Upper lobe of right lung (tissue), 1 donor: ENCODE data around the gene PHOX2A. TPM values are rescaled to one million over a fixed set of nuclear protein-coding genes. Genes with fewer than 3 reads are reported as not detected.

Experiments used
- ATAC-seq: fragments of 200-7000 bp; cut with Tn5 transposase; one replicate; pipeline ENCODE4 v1.9.1; 2020; ENCODE audit warnings: mild to moderate bottlenecking, moderate library complexity
- DNase-seq: peaks from one replicate; pipeline ENCODE4 v3.0.0-alpha.2; 2020
- H3K27ac ChIP-seq: fragments of 200-600 bp; one replicate; pipeline ENCODE4 v1.8.0; 2022
- H3K27me3 ChIP-seq: fragments of 200-600 bp; one replicate; pipeline ENCODE4 v1.8.0; 2022; ENCODE audit warnings: mild to moderate bottlenecking
- H3K36me3 ChIP-seq: fragments of 200-600 bp; one replicate; pipeline ENCODE4 v1.8.0; 2022
- H3K4me1 ChIP-seq: fragments of 200-600 bp; one replicate; pipeline ENCODE4 v1.8.0; 2022
- H3K4me3 ChIP-seq: fragments of 200-600 bp; one replicate; pipeline ENCODE4 v1.8.0; 2022; ENCODE audit warnings: mild to moderate bottlenecking
- H3K9me3 ChIP-seq: fragments of 200-600 bp; one replicate; pipeline ENCODE4 v1.8.0; 2022
- intact Hi-C: fragments of 100-400 bp; cut with DNase I; formaldehyde crosslinking; loops from one replicate; pipeline ENCODE4 v1.11.0; 2022
- total RNA-seq: library from RNA; stranded (reverse); fragmentation: NEBNext Ultra II Directional; extraction: Animal tissue kit (Norgen Biotek cat#: 25700); gene quantifications from one replicate; pipeline ENCODE4 v1.2.1, GENCODE V29; 2021
- TF ChIP-seq, protein P1 (sequence below): fragments of 200-600 bp; IDR thresholded peaks from one replicate; pipeline ENCODE4 v1.8.0; 2022; ENCODE audit warnings: antibody characterized with exemption
- donor health status: DM: no; HTN: yes; CAD: no; lungs with severe emphysema.

The PHOX2A gene
- total RNA-seq, 1 donor from 2014 or later: not detected

- H3K4me3 ChIP-seq: no peak overlapping the region
- DNase-seq (peak; percentile 46), ATAC-seq (no peak)
- no peak overlapping the region for H3K27ac ChIP-seq
- TF ChIP-seq, protein P1, sequence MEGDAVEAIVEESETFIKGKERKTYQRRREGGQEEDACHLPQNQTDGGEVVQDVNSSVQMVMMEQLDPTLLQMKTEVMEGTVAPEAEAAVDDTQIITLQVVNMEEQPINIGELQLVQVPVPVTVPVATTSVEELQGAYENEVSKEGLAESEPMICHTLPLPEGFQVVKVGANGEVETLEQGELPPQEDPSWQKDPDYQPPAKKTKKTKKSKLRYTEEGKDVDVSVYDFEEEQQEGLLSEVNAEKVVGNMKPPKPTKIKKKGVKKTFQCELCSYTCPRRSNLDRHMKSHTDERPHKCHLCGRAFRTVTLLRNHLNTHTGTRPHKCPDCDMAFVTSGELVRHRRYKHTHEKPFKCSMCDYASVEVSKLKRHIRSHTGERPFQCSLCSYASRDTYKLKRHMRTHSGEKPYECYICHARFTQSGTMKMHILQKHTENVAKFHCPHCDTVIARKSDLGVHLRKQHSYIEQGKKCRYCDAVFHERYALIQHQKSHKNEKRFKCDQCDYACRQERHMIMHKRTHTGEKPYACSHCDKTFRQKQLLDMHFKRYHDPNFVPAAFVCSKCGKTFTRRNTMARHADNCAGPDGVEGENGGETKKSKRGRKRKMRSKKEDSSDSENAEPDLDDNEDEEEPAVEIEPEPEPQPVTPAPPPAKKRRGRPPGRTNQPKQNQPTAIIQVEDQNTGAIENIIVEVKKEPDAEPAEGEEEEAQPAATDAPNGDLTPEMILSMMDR: no peak
- no peaks in the 10 kb centered on the region for H3K9me3 ChIP-seq
- H3K36me3 ChIP-seq: peaks cover 88% of the 10 kb centered on the region
- intact Hi-C loops: no loop called here
- no peaks in the 10 kb centered on the region for H3K4me1 ChIP-seq
- no peaks in the 10 kb centered on the region for H3K27me3 ChIP-seq
These were observed 11.5 kb downstream of the PHOX2A start for GRCh38 chr11:72232260-72233055.

- no peaks in the 10 kb centered on the region for H3K27me3 ChIP-seq
- H3K36me3 ChIP-seq: peaks cover 83% of the 10 kb centered on the region
- intact Hi-C loops: no loop called here
- TF ChIP-seq, protein P1: no peak
- H3K4me3 ChIP-seq: no peak overlapping the region
- H3K4me1 ChIP-seq: no peaks in the 10 kb centered on the region
- H3K27ac ChIP-seq: no peak overlapping the region
- ATAC-seq: no peak
- no peaks in the 10 kb centered on the region for H3K9me3 ChIP-seq
- DNase-seq: peak; percentile 41
These were observed 12.3 kb downstream of the PHOX2A start for GRCh38 chr11:72231396-72232259.

- Histone ChIP-seq H3K9me3 (no peaks in the 10 kb centered on the region), H3K4me3 (no peak overlapping the region), H3K36me3 (peaks cover 77% of the 10 kb centered on the region), H3K27me3 (no peaks in the 10 kb centered on the region), H3K4me1 (peaks cover 4% of the 10 kb centered on the region), H3K27ac (no peak overlapping the region)
- intact Hi-C loops: no loop called here
- ATAC-seq (no peak), DNase-seq (peak; percentile 55)
- TF ChIP-seq, protein P1: no peak
These were observed 13.1 kb downstream of the PHOX2A start for GRCh38 chr11:72230764-72231365.

DNA sequence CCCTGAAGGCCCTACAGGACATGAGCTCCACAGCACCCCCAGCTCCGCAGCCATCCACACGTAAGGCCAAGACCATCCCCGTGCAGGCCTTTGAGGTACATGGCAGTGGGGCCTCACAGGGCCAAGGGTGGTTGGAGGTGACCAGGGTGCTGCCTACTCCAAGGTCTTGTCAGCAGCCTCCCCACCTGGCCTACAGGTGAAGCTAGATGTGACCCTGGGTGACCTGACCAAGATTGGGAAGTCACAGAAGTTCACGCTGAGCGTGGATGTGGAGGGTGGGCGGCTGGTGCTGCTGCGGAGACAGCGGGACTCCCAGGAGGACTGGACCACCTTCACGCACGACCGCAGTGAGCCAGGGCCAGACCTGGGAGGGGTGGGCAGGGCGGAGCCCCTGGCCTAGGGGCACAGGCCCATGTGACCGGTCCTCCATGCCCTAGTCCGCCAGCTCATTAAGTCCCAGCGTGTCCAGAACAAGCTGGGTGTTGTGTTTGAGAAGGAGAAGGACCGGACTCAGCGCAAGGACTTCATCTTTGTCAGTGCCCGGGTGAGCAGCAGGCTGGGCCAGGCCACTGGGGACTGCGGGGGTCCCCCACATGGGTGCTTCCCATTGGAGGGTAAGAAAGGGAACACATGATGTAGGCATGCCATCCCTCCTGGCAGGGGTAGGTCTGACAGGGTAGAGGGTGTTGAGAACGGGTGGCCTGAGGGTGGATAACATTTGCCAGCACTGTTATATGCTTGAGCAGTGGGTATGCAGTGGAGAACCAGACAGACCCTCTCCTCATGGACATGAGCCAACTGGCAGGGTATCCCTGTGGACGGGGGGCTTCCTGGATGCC lies 13.8 kb downstream of the PHOX2A start:
- H3K9me3 ChIP-seq: no peaks in the 10 kb centered on the region
- H3K4me3 ChIP-seq: no peak overlapping the region
- H3K27ac ChIP-seq: no peak overlapping the region
- H3K36me3 ChIP-seq: peaks cover 70% of the 10 kb centered on the region
- intact Hi-C loops: no loop called here
- peak; percentile 54 for DNase-seq
- peaks cover 11% of the 10 kb centered on the region for H3K4me1 ChIP-seq
- no peaks in the 10 kb centered on the region for H3K27me3 ChIP-seq
- TF ChIP-seq, protein P1: no peak
- ATAC-seq: no peak

- peaks cover 13% of the 10 kb centered on the region for H3K4me1 ChIP-seq
- ATAC-seq (no peak), DNase-seq (peak; percentile 40)
- no peaks in the 10 kb centered on the region for H3K9me3 ChIP-seq
- peaks cover 65% of the 10 kb centered on the region for H3K36me3 ChIP-seq
- TF ChIP-seq, protein P1: no peak
- no peak overlapping the region for H3K4me3 ChIP-seq
- H3K27ac ChIP-seq: no peak overlapping the region
- no peaks in the 10 kb centered on the region for H3K27me3 ChIP-seq
- intact Hi-C loops: no loop called here
These were observed 14.5 kb downstream of the PHOX2A start for GRCh38 chr11:72229336-72229924.
